H9 (cell line): Measurements from ENCODE around the gene RAD50. TPM values are rescaled to one million over a fixed set of nuclear protein-coding genes. Genes with fewer than 3 reads are reported as not detected.

Source experiments
- DNase-seq: peaks from one replicate; pipeline ENCODE4 v3.0.0-alpha.2; 2017
- H2AFZ ChIP-seq: one replicate; pipeline ENCODE4 v1.6.1; 2013; ENCODE audit warnings: mild to moderate bottlenecking, low read length, control low read depth, moderate library complexity
- H2AK5ac ChIP-seq: 2 replicates; pipeline ENCODE4 v1.6.1; 2013; ENCODE audit warnings: low read length, control low read depth, mixed read lengths; ENCODE audit not compliant: insufficient read length
- H2BK120ac ChIP-seq: one replicate; pipeline ENCODE4 v1.6.1; 2013; ENCODE audit warnings: low read depth, mild to moderate bottlenecking, low read length, control low read depth, inconsistent platforms; ENCODE audit not compliant: poor library complexity, severe bottlenecking
- H2BK12ac ChIP-seq: 2 replicates; pipeline ENCODE4 v1.6.1; 2013; ENCODE audit warnings: low read length, control low read depth, mixed read lengths, low read depth; ENCODE audit not compliant: insufficient read length
- H2BK15ac ChIP-seq: 2 replicates; pipeline ENCODE4 v1.6.1; 2013; ENCODE audit warnings: low read depth, low read length, control low read depth
- H2BK20ac ChIP-seq: one replicate; pipeline ENCODE4 v1.6.1; 2013; ENCODE audit warnings: low read depth, mild to moderate bottlenecking, low read length, control low read depth, inconsistent platforms; ENCODE audit not compliant: poor library complexity, severe bottlenecking
- H2BK5ac ChIP-seq: 2 replicates; pipeline ENCODE4 v1.6.1; 2013; ENCODE audit warnings: low read length, control low read depth, mixed read lengths; ENCODE audit not compliant: insufficient read length
- H3K14ac ChIP-seq: 2 replicates; pipeline ENCODE4 v1.6.1; 2013; ENCODE audit warnings: low read length, control low read depth; ENCODE audit not compliant: insufficient read depth
- H3K18ac ChIP-seq: 2 replicates; pipeline ENCODE4 v1.6.1; 2013; ENCODE audit warnings: low read depth, mild to moderate bottlenecking, mixed read lengths, low read length, control low read depth; ENCODE audit not compliant: insufficient read length
- H3K23ac ChIP-seq: 2 replicates; pipeline ENCODE4 v1.6.1; 2013; ENCODE audit warnings: low read length, control low read depth, mixed read lengths, low read depth; ENCODE audit not compliant: insufficient read length
- H3K23me2 ChIP-seq: 2 replicates; pipeline ENCODE4 v1.6.1; 2013; ENCODE audit warnings: low read depth, mild to moderate bottlenecking, mixed read lengths, low read length, control low read depth; ENCODE audit not compliant: insufficient read length, poor library complexity, severe bottlenecking
- H3K27ac ChIP-seq: 2 replicates; pipeline ENCODE4 v1.5.1; 2013; ENCODE audit warnings: low read length, control low read depth, mixed read lengths, low read depth; ENCODE audit not compliant: insufficient read length
- H3K27me3 ChIP-seq: 2 replicates; pipeline ENCODE4 v1.6.1; 2013; ENCODE audit warnings: low read length, control low read depth, inconsistent platforms; ENCODE audit not compliant: insufficient read depth
- H3K4ac ChIP-seq: 2 replicates; pipeline ENCODE4 v1.6.1; 2013; ENCODE audit warnings: low read depth, mild to moderate bottlenecking, control low read depth, inconsistent platforms, low read length, moderate library complexity
- H3K4me1 ChIP-seq: 2 replicates; pipeline ENCODE4 v1.6.1; 2013; ENCODE audit warnings: low read length, control low read depth, inconsistent platforms; ENCODE audit not compliant: insufficient read depth
- H3K4me2 ChIP-seq: 2 replicates; pipeline ENCODE4 v1.6.1; 2013; ENCODE audit warnings: low read length, control low read depth, mixed read lengths; ENCODE audit not compliant: insufficient read length, insufficient read depth
- H3K56ac ChIP-seq: 2 replicates; pipeline ENCODE4 v1.6.1; 2013; ENCODE audit warnings: low read depth, mild to moderate bottlenecking, mixed read lengths, low read length, control low read depth; ENCODE audit not compliant: insufficient read length
- H3K79me1 ChIP-seq: 2 replicates; pipeline ENCODE4 v1.6.1; 2013; ENCODE audit warnings: low read depth, mild to moderate bottlenecking, moderate library complexity, low read length, control low read depth, inconsistent platforms; ENCODE audit not compliant: insufficient read depth, poor library complexity, severe bottlenecking
- H3K79me2 ChIP-seq: 2 replicates; pipeline ENCODE4 v1.6.1; 2013; ENCODE audit warnings: low read length, control low read depth, inconsistent platforms; ENCODE audit not compliant: insufficient read depth
- H3K9ac ChIP-seq: 2 replicates; pipeline ENCODE4 v1.6.1; 2013; ENCODE audit warnings: low read length, control low read depth, mixed read lengths; ENCODE audit not compliant: insufficient read length; ENCODE audit errors: extremely low read depth
- H3K9me3 ChIP-seq: one replicate; pipeline ENCODE4 v1.6.1; 2013; ENCODE audit warnings: low read depth, low read length, inconsistent platforms; ENCODE audit not compliant: control insufficient read depth
- H3T11ph ChIP-seq: one replicate; pipeline ENCODE4 v1.6.1; 2013; ENCODE audit warnings: mild to moderate bottlenecking, low read length, control low read depth, inconsistent platforms
- H4K20me1 ChIP-seq: one replicate; pipeline ENCODE4 v1.6.1; 2013; ENCODE audit not compliant: control insufficient read depth, insufficient read length, insufficient read depth
- H4K5ac ChIP-seq: 2 replicates; pipeline ENCODE4 v1.6.1; 2013; ENCODE audit warnings: low read depth, mild to moderate bottlenecking, mixed read lengths, low read length, control low read depth; ENCODE audit not compliant: insufficient read length
- H4K8ac ChIP-seq: replicated peaks from 2 replicates; pipeline ENCODE4 v1.6.1; 2013; ENCODE audit warnings: low read length, control low read depth, mixed read lengths, low read depth; ENCODE audit not compliant: insufficient read length
- H4K91ac ChIP-seq: 2 replicates; pipeline ENCODE4 v1.6.1; 2013; ENCODE audit warnings: low read depth, mild to moderate bottlenecking, moderate library complexity, mixed read lengths, low read length, control low read depth; ENCODE audit not compliant: insufficient read length
- H3K27ac Mint-ChIP-seq, 3 experiments: 2 replicates in 2 of 3; 3 replicates in 1 of 3; pipeline ENCODE4 v1.8.0; 2020 to 2021; ENCODE audit warnings: mixed read lengths in 3 of 3, mild to moderate bottlenecking in 1 of 3, moderate library complexity in 1 of 3
- H3K27me3 Mint-ChIP-seq: 2 replicates; pipeline ENCODE4 v1.8.0; 2021; ENCODE audit warnings: low read depth, mild to moderate bottlenecking, moderate library complexity, mixed read lengths
- H3K36me3 Mint-ChIP-seq, 3 experiments: 2 replicates in 2 of 3; 3 replicates in 1 of 3; pipeline ENCODE4 v1.8.0; 2020 to 2021; ENCODE audit warnings: low read depth in 3 of 3, mixed read lengths in 3 of 3; ENCODE audit not compliant: insufficient read depth in 1 of 3
- H3K4me1 Mint-ChIP-seq, 2 experiments: 2 replicates each; pipeline ENCODE4 v1.8.0; 2020; ENCODE audit warnings: mixed read lengths in 2 of 2
- H3K4me3 Mint-ChIP-seq, 2 experiments: 2 replicates in 1 of 2; 3 replicates in 1 of 2; pipeline ENCODE4 v1.8.0; 2020 to 2021; ENCODE audit warnings: mild to moderate bottlenecking in 2 of 2, mixed read lengths in 2 of 2, moderate library complexity in 1 of 2
- H3K9me3 Mint-ChIP-seq, 2 experiments: 2 replicates in 1 of 2; 3 replicates in 1 of 2; pipeline ENCODE4 v1.8.0; 2020; ENCODE audit warnings: mild to moderate bottlenecking in 2 of 2, mixed read lengths in 2 of 2, moderate library complexity in 1 of 2
- CTCF ChIP-seq: fragments of 200-600 bp; sonication (generic); conservative IDR thresholded peaks from 3 replicates; pipeline ENCODE4 v1.8.0; 2021; ENCODE audit warnings: antibody characterized with exemption, mild to moderate bottlenecking
- WGBS: extraction: QIAGEN DNeasy Blood & Tissue Kit; methylation state at CpG from one replicate; pipeline ENCODE4 v1.1.7; 2013; ENCODE audit warnings: missing lambda C conversion rate, low lambda C conversion rate, mixed read lengths; ENCODE audit not compliant: insufficient read length; ENCODE audit errors: extremely low coverage; 5-methylcytosine and 5-hydroxymethylcytosine counted together
- total RNA-seq: library from RNA; stranded (reverse); gene quantifications from 2 replicates; pipeline ENCODE4 v1.2.1, GENCODE V29; 2021

Gene RAD50
- total RNA-seq, 1 experiment from 2014 or later: 46.1 TPM

DNA sequence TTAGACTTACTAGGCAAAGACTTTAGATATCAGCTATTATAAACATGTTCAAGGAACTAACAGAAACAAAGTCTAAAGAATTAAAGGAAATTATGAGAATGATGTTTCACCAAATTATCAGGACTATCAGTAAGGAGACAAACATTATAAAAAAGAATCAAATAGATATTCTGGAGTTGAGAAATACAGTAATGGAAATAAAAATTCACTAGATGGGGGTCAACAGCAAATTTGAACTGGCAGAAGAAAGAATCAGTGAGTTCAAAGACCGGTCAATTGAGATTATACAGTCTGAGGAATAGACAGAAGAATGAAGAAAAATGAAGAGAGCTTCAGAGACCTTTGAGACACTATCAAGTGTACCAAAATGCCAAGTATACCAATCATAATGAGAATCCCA, 91.6 kb downstream of the RAD50 start:
- no peaks in the 10 kb centered on the region for H3K27me3 ChIP-seq
- no peak overlapping the region for H3K56ac ChIP-seq
- no peak overlapping the region for H3K4ac ChIP-seq
- H3K14ac ChIP-seq: no peak overlapping the region
- H3K23me2 ChIP-seq: no peaks in the 10 kb centered on the region
- no peak for DNase-seq
- no peak overlapping the region for H2AK5ac ChIP-seq
- no peak for TF ChIP-seq CTCF
- peaks cover 0 to 17% (median under 1%) of the 10 kb centered on the region in 3 experiments; a peak in 3 of 7 replicates for H3K36me3 Mint-ChIP-seq
- WGBS: no CpG with 5 or more reads among the region's 1 CpG
- H3K18ac ChIP-seq: no peak overlapping the region
- no peak overlapping the region for H2BK20ac ChIP-seq
- no peak overlapping the region for H3K4me2 ChIP-seq
- no peak overlapping the region for H3K27ac Mint-ChIP-seq
- H3K9ac ChIP-seq: no peak overlapping the region
- no peak overlapping the region for H2BK12ac ChIP-seq
- no peak overlapping the region for H4K5ac ChIP-seq
- H4K20me1 ChIP-seq: no peaks in the 10 kb centered on the region
- H3K23ac ChIP-seq: no peak overlapping the region
- H3K27ac ChIP-seq: no peak overlapping the region
- no peak overlapping the region for H2BK5ac ChIP-seq
- no peak overlapping the region for H4K8ac ChIP-seq
- no peak overlapping the region for H3T11ph ChIP-seq
- no peak overlapping the region for H2BK15ac ChIP-seq
- H4K91ac ChIP-seq: no peak overlapping the region
- peaks cover 6 to 25% of the 10 kb centered on the region in 2 experiments; a peak in 4 of 5 replicates for H3K9me3 Mint-ChIP-seq
- H3K27me3 Mint-ChIP-seq: peaks cover 22% of the 10 kb centered on the region
- no peak overlapping the region for H2AFZ ChIP-seq
- peaks cover 13 to 16% of the 10 kb centered on the region in 2 experiments for H3K4me1 Mint-ChIP-seq
- no peaks in the 10 kb centered on the region; the same call in 1 of the 2 replicates for H3K4me1 ChIP-seq
- no peaks in the 10 kb centered on the region for H3K79me2 ChIP-seq
- H3K79me1 ChIP-seq: no peaks in the 10 kb centered on the region
- H2BK120ac ChIP-seq: no peak overlapping the region
- H3K4me3 Mint-ChIP-seq: no peak overlapping the region
- peaks cover 9% of the 10 kb centered on the region for H3K9me3 ChIP-seq
